Activated CD4-positive, alpha-beta memory T cell treated with anti-CD3 and anti-CD28 coated beads, Interleukin-2, amount 10 ng/mL, durations not matched to agents 7 days and 5 days (primary cell): ENCODE measurements around the gene BPIFB1. TPM values are rescaled to one million over a fixed set of nuclear protein-coding genes. Genes with fewer than 3 reads are reported as not detected.
A peak's percentile ranks its signal among the peaks of the same experiment; 100 is the strongest.

ENCODE experiments used
- CTCF ChIA-PET: fragments of 350-600 bp; sonication (Branson Sonifier 250); formaldehyde crosslinking; loops from one replicate; lab custom pipeline; 2021; ENCODE audit warnings: antibody characterized with exemption, inconsistent platforms; lab: Charles Lee
- POLR2A ChIA-PET: fragments of 350-600 bp; sonication (Branson Sonifier 250); formaldehyde crosslinking; loops from one replicate; lab custom pipeline; 2021; ENCODE audit warnings: antibody characterized with exemption; lab: Charles Lee
- DNase-seq: peaks from one replicate; pipeline ENCODE4 v3.0.0-alpha.2; 2020
- H3K27ac Mint-ChIP-seq: one replicate; pipeline ENCODE4 v1.8.0; 2021; ENCODE audit warnings: mild to moderate bottlenecking, mixed read lengths
- H3K27me3 Mint-ChIP-seq: one replicate; pipeline ENCODE4 v1.8.0; 2021; ENCODE audit warnings: mixed read lengths
- H3K36me3 Mint-ChIP-seq: one replicate; pipeline ENCODE4 v1.8.0; 2021; ENCODE audit warnings: low read depth, mixed read lengths
- H3K4me1 Mint-ChIP-seq: one replicate; pipeline ENCODE4 v1.8.0; 2021; ENCODE audit warnings: mixed read lengths
- H3K4me3 Mint-ChIP-seq: one replicate; pipeline ENCODE4 v1.8.0; 2021; ENCODE audit warnings: mild to moderate bottlenecking, mixed read lengths
- H3K9me3 Mint-ChIP-seq: one replicate; pipeline ENCODE4 v1.8.0; 2021; ENCODE audit warnings: mixed read lengths
- total RNA-seq, 2 experiments: library from RNA; stranded (reverse); gene quantifications; one replicate each; pipeline ENCODE4 v1.2.3, GENCODE V29; 2021

The BPIFB1 gene
- total RNA-seq, 2 experiments from 2014 or later = not detected

- Mint-ChIP-seq H3K9me3 (no peaks in the 10 kb centered on the region), H3K4me3 (no peak overlapping the region), H3K27ac (no peak overlapping the region), H3K27me3 (no peaks in the 10 kb centered on the region), H3K4me1 (peaks cover 10% of the 10 kb centered on the region), H3K36me3 (peaks cover 2% of the 10 kb centered on the region)
- DNase-seq = no peak
- ChIA-PET POLR2A (no interaction called here), CTCF (no interaction called here)
Observed at GRCh38 chr20:33349493-33349892, 66.5 kb downstream of the BPIFB1 start.

GRCh38 chr20:33351696-33352095 lies 68.7 kb downstream of the BPIFB1 start:
- DNase-seq = no peak
- Mint-ChIP-seq H3K27ac (peak overlapping the region; percentile 16), H3K36me3 (peaks cover 2% of the 10 kb centered on the region), H3K27me3 (no peaks in the 10 kb centered on the region), H3K4me1 (peaks cover 10% of the 10 kb centered on the region), H3K4me3 (no peak overlapping the region), H3K9me3 (no peaks in the 10 kb centered on the region)
- POLR2A ChIA-PET = no interaction called here
- CTCF ChIA-PET = no interaction called here

GRCh38 chr20:33352258-33353012 lies 69.4 kb downstream of the BPIFB1 start:
- ChIA-PET CTCF (no interaction called here), POLR2A (no interaction called here)
- Mint-ChIP-seq H3K9me3 (no peaks in the 10 kb centered on the region), H3K27me3 (no peaks in the 10 kb centered on the region), H3K4me3 (no peak overlapping the region), H3K27ac (no peak overlapping the region), H3K36me3 (peaks cover 2% of the 10 kb centered on the region), H3K4me1 (peaks cover 10% of the 10 kb centered on the region)
- no peak for DNase-seq

- peaks cover 10% of the 10 kb centered on the region for H3K4me1 Mint-ChIP-seq
- no peaks in the 10 kb centered on the region for H3K27me3 Mint-ChIP-seq
- H3K9me3 Mint-ChIP-seq = no peaks in the 10 kb centered on the region
- ChIA-PET CTCF (no interaction called here), POLR2A (no interaction called here)
- DNase-seq = no peak
- H3K27ac Mint-ChIP-seq = no peak overlapping the region
- H3K4me3 Mint-ChIP-seq = no peak overlapping the region
- peaks cover 2% of the 10 kb centered on the region for H3K36me3 Mint-ChIP-seq
Observed at GRCh38 chr20:33353013-33353402, 70.0 kb downstream of the BPIFB1 start.

Other genes starting within 250 kb of the BPIFB1 start
- gene BPIFB3, start 229.3 kb upstream of the BPIFB1 start, total RNA-seq = not detected
- not detected for gene BPIFB4, start 203.6 kb upstream of the BPIFB1 start, total RNA-seq
- gene BPIFA2, start 115.1 kb upstream of the BPIFB1 start, total RNA-seq = not detected
- not detected for gene BPIFA3, start 65.9 kb upstream of the BPIFB1 start, total RNA-seq
- not detected for gene BPIFA1, start 47.2 kb upstream of the BPIFB1 start, total RNA-seq
- 10 to 100 TPM; 30.2 to 33.3 TPM for gene CDK5RAP1, start 118.3 kb downstream of the BPIFB1 start, total RNA-seq
- 1 to 10 TPM; 5.6 to 6.9 TPM for gene SNTA1, start 160.5 kb downstream of the BPIFB1 start, total RNA-seq
- gene CBFA2T2, start 206.9 kb downstream of the BPIFB1 start, total RNA-seq = 10 to 100 TPM; 19.2 to 20.3 TPM